NK-92 (cell line): ENCODE data around the gene MCF2L.
"Not testable (repeated sequence)": the region's sequence is repeated elsewhere in the genome, so short reads cannot be mapped to it uniquely, and the experiment has no call there.

Experiments
- DNase-seq: peaks from one replicate; lab custom pipeline; 2025; ENCODE audit not compliant: unreplicated experiment; lab: John Stamatoyannopoulos, UW

Gene MCF2L

DNA sequence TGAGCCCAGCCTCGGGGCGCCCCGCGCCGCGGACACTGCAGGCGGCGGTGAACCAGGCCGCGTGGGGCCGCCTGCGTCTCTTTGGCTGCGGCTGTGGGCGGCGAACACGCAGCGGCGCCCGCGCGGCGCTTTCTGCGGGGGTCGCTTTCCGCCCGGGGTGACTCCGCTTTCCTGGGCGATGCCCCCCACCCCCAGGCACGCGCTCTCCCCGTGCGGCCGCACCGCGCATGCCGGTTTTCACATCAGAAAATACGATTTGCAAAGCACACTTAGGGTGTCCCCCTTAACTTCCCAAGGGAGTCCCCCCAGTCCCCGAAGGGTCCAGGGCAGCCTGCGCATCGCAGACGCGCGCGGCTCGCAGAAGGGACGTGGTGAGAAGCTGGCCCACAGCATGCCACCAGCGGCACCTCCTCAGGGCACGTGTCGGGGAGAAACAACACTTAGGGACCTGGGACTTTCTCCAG lies 141.9 kb downstream of the MCF2L start:
- no peak for DNase-seq

DNA sequence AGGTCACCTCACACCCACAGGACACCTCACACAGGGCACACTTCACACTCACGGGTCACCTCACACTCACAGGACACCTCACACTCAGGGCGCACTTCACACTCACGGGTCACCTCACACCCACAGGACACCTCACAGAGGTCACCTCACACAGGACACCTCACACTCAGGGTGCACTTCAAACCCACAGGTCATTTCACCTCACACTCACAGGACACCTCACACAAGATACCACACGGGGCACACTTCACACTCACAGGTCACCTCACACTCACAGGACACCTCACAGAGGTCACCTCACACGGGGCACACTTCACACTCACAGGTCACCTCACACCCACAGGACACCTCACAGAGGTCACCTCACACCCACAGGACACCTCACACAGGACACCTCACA lies 142.8 kb downstream of the MCF2L start:
- not testable (repeated sequence) for DNase-seq

DNA sequence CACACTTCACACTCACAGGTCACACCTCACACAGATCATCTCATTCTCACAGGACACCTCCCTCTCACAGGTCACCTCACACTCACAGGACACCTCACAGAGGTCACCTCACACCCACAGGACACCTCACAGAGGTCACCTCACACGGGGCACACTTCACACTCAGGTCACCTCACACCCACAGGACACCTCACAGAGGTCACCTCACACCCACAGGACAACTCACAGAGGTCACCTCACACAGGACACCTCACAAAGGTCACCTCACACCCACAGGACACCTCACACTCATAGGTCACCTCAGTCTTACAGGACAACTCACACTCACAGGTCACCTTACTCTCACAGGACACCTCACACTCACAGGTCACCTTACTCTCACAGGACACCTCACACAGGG lies 143.5 kb downstream of the MCF2L start:
- DNase-seq, result not testable (repeated sequence)

DNA sequence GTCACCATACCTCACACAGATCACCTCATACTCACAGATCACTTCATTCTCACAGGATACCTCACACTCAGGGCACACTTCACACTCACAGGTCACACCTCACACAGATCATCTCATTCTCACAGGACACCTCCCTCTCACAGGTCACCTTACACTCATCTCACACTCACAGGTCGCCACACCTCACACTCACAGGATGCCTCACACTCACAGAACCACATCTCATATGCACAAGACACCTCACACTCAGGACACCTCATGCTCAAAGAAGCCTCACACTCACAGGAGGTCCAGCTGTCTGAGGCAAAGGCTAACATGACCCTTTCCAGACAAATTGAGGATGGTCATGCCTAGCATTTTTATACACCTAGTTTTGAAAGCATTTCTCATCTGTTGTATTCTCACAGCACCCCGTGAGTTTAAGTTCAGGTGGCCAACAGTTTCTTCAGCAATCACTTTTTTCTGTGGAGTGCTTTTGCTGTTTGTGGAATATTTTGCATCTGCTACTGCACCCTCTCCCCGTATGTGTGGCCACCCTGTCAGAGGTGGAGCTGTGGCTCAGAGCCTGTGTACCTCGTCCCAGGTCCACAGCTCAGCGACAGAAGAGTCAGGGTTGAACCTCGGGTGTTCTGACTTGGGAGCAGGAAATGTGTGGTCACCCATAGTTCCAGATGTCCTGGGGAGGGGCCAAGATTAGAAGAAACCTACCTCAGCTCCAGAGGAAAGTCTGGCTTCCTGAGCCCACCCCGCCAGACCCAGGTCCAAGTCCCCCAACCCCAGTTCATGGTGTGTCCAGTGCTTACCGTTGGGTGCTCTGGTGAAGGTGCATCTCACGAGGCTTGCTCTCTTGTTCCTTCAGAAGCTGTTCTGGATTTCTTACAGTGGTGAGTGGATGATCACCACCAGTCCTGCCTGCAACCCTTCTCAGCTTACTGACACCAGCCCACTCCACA lies 144.2 kb downstream of the MCF2L start:
- DNase-seq, result no peak

DNA sequence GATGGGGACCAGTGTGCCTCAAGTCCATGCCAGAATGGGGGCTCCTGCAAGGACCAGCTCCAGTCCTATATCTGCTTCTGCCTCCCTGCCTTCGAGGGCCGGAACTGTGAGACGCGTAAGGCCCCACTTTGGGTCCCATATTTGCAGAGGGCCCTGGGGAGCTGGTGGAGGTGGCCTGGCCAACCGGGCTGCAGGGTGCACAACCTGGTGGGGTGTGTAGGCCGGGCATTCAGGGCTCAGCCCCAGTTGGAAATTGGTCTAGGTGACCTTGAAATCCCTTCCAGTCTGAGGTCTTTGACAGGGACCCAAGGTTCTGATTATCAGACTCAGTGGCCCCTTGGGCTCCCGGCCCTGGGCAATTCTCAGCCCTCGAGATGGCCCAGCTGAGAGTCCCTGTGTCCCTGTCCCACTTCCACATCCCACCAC lies 144.8 kb downstream of the MCF2L start:
- no peak for DNase-seq

DNA sequence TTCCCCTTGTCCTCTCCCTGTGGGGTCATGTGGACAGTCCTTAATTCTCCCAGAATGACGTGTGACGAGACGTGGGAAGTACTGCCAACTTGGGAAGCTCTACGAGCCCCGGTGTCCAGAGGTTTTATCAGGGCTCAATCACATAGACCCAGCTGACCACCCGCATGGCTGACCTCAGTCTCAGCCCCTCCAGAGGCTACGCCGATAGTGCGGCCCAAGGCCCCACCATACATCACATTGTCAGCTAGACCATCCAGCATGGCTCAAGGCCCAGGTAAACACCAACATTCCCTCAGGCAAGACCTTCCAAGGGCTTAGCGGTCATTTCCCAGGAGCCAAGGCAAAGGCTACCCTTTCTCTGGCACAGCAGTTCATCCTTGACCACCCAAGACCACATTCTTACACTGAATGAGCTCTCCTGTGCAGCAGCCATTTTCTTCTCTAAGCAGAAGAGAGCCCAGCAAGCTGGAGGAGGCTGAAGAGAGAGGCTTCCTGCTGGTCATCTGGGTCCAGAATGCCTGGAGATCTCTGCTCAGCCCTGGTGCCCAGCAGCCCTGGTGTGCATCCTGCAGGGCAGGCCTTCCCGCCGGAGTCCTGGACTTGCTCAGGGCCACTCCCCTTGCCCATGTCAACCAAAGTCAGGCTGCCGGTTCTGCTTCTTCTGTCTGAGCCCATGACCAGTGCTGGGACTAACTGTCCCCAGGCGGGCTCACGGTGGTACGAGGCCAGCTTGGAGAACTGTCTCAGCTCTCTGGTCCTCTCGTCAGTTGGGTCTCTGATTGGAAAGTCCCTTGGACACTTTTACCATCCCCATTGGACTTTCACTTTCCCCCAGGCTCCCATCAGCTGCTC lies 145.7 kb downstream of the MCF2L start:
- no peak for DNase-seq

DNA sequence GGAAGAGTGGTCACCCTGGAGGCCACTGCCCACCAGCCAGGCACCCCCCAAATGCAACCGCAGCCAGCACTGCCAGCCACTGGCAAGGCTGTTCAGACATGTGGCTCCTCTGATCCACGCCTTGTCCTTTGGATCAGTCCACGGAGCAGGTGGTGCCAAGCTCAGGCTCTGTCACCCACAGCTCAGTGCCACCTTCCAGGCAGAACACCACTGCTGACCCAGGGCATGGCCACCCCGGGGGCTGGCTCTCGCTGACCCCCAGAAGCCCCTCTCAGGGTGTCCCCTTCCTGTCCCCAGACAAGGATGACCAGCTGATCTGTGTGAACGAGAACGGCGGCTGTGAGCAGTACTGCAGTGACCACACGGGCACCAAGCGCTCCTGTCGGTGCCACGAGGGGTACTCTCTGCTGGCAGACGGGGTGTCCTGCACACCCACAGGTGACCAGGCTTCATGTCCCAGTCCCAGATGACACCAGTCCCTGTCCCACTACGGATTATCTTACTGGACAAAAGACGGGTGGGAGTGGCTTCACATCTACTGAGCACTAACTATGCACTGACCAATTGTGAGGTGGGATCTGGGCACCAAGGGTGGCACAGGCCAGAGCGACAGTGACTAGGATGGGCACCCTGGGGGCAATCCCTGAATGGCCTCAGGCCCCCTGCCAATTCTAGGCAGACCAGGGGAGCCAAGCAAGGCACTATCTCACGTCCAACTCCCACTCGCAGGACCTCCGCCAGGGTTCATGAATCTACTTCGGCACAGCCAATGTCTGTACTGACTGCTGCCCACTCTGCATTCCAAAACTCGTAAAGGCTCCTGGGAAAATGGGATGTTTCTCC lies 146.6 kb downstream of the MCF2L start:
- DNase-seq, result no peak

DNA sequence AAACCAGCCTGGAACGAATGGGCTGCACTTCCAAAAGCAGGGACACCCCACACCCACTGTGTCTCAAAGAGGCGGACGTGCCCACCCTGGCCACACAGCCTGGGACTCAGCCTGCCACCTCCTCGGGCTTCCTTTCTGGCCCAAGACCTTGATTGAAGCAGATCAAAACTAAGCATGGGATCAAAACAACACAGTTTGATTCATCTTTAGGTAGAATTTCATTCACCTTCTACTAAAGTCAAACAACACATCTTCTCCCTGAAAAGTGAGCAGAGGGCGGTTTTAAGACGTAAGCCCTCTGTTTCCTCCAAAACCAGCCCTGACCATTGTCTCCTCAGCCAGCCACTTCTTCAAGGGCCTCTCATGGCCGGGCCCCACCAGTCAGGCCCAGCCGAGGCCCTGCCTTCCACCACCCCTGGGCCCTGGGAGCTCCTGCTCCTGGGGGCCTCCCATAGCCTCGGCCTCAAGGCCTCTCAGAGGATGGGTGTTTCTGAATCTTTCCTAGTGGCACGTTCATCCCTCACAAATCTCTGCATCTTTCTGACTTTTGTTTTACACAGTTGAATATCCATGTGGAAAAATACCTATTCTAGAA lies 147.3 kb downstream of the MCF2L start:
- no peak for DNase-seq

DNA sequence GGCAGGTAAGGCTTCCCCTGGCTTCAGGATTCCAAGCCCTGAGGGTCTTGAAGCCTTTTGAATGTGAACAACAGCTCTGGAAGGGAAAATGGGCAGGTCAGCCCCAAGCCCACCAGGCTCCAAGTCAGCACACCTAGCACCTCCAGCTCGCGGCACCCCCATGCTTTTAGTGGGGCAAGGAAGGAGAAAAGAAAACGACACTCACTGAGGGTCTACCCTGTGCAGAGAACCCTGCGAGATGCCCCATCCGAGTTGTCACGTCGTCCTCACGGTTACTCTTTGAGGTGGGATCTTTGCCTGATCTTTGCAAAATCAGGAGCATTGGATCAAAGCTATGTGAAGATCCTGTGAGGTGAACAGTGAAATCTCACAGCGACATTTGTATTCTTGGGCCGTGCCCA lies 147.9 kb downstream of the MCF2L start:
- no peak for DNase-seq

DNA sequence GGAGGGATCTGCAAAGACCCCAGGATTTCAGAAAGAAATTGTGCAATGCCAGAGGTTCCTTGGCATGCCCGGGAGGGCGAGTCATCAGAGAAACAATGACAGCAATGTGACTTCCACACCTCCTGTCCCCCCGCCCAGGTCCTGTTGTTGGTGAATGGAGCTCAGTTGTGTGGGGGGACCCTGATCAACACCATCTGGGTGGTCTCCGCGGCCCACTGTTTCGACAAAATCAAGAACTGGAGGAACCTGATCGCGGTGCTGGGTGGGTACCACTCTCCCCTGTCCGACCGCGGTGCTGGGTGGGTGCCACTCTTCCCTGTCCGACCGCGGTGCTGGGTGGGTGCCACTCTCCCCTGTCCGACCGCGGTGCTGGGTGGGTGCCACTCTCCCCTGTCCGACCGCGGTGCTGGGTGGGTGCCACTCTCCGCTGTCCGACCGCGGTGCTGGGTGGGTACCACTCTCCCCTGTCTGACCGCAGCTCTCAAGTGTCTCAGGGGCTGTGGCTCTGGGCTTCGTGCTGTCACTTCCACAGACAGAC lies 148.4 kb downstream of the MCF2L start:
- DNase-seq, result no peak

DNA sequence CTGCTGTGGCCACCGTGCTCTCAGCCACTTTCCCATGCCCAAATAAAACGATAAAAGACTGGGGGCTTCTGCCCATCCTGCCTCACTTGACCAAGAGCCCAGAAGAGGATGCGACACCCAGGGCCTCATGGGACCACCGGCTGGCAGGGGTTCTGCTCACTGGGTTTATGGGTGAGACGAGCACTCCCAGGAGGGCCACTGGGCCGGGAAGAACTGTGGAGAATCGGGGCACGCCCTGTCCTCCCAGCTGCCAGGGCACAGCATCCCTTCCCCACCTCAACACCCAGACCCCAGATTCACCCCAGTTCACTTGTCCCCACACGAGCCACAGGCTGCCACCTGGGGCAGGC lies 148.9 kb downstream of the MCF2L start:
- no peak for DNase-seq

DNA sequence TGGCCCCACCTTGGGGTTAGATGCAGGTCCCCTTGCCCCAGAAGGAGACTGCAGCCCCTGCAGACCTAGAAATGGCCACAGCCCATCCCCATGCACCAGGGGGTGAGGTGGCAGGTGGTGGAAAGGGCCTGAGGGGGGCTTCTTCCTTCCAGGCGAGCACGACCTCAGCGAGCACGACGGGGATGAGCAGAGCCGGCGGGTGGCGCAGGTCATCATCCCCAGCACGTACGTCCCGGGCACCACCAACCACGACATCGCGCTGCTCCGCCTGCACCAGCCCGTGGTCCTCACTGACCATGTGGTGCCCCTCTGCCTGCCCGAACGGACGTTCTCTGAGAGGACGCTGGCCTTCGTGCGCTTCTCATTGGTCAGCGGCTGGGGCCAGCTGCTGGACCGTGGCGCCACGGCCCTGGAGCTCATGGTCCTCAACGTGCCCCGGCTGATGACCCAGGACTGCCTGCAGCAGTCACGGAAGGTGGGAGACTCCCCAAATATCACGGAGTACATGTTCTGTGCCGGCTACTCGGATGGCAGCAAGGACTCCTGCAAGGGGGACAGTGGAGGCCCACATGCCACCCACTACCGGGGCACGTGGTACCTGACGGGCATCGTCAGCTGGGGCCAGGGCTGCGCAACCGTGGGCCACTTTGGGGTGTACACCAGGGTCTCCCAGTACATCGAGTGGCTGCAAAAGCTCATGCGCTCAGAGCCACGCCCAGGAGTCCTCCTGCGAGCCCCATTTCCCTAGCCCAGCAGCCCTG lies 149.4 kb downstream of the MCF2L start:
- no peak for DNase-seq

DNA sequence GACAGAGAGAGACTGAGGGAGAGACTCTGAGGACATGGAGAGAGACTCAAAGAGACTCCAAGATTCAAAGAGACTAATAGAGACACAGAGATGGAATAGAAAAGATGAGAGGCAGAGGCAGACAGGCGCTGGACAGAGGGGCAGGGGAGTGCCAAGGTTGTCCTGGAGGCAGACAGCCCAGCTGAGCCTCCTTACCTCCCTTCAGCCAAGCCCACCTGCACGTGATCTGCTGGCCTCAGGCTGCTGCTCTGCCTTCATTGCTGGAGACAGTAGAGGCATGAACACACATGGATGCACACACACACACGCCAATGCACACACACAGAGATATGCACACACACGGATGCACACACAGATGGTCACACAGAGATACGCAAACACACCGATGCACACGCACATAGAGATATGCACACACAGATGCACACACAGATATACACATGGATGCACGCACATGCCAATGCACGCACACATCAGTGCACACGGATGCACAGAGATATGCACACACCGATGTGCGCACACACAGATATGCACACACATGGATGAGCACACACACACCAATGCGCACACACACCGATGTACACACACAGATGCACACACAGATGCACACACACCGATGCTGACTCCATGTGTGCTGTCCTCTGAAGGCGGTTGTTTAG lies 150.3 kb downstream of the MCF2L start:
- DNase-seq, result no peak

DNA sequence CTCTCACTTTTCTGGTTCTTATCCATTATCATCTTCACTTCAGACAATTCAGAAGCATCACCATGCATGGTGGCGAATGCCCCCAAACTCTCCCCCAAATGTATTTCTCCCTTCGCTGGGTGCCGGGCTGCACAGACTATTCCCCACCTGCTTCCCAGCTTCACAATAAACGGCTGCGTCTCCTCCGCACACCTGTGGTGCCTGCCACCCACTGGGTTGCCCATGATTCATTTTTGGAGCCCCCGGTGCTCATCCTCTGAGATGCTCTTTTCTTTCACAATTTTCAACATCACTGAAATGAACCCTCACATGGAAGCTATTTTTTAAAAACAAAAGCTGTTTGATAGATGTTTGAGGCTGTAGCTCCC lies 150.8 kb downstream of the MCF2L start:
- no peak for DNase-seq

DNA sequence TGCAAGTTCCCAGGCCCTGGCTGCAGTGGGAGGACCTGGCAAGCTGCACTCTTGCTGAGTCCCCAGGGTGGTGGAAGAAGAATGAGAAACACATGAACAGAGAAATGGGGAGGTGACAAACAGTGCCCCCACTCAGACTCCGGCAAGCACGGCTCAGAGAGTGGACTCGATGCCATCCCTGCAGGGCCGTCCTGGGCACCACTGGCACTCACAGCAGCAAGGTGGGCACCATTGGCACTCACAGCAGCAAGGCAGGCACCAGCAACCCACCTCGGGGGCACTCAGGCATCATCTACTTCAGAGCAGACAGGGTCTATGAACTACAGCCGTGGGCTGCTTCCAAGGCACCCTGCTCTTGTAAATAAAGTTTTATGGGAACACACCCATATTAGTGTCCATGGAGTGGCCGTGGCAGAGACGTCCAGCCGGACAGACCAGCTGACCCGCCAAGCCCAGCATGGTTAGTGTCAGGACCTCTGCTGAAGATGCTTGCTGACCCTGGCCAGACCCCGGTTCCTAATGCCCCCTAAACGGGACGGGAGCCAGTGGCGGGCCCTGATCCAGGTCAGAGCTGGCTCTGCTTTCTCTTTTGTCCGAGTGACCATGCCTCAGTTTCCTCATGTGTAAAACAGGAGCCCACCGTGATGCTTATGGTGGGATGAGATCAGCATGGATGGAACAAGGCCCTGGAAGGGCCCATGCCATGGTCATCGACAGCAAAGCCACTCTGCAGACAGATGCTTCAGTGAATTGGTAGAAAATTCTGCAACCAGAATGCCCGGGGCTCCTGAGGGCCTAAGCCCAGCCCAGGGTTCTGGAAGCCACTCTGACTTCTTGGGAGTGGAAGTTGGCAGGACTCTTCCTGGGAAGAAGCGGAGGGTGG lies 151.5 kb downstream of the MCF2L start:
- no peak for DNase-seq

DNA sequence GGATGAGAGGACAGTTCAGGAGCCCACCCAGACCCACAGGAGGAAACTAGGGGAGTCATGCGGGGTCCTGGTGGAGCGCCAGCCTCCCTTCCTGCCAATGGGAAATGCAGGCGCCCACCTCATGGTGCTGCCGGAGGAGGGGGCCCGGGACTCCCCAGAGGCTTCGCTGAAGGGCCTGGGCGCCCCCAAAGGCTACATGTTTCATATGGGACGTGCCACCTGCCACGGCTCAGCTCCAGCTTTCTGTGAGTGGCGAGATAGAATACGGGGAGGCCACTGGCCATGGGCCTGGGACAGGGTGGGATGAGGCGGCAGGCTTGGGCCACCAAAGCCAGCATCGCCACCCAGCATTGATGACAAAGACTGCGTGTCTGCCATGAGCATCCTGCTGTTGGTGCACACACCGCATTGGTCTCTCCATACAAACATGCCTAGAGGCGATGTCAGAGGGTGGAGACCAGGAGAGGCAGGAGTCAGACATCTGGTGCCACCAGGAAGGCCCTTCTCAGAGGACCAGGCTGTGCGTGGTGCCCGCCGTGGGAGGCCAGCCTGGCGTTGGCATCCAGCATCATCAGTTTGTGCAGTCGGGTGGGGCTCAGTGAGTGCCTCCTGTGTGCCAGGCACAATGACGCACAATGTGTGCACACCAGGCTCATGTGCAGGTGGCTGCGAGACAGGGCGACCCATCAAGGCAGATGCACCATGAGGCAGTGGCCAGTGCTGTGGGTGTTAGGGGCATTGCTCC lies 152.3 kb downstream of the MCF2L start:
- no peak for DNase-seq

DNA sequence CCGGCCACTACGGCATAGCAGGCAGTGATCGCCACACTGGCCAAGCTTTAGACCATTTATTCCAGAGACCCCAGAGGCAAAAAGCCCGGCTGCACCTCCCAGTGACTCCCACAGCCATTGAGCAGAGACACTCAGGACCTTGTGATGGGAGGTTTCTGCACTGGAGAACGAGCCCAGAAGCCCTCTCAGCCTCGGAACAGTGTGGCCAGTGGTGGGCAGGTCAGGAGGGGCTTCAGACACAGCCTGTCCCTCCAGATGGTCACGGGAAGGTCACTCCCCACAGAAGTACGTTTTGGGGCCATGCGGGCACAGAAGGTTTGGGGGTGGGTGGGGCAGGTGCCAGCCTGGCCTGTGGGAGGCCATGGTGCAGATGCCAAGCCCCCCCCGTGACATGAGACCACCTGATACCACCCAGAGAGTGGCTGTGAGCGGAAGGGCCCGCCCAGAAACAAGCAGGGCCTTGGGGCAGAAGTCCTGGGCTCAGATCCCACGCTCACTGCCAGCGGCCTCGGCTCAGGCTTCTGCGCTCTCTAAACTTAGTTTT lies 153.0 kb downstream of the MCF2L start:
- DNase-seq, result no peak
